A673 (cell line): Measurements from ENCODE around the gene ZNF316. TPM values are rescaled to one million over a fixed set of nuclear protein-coding genes. Genes with fewer than 3 reads are reported as not detected.

Source experiments
- BruUV-seq: library from RNA; stranded (reverse); fragments of 400-500 nt; replicated peaks from 2 replicates; lab custom pipeline; 2021; lab: Mats Ljungman, UMichigan
- CTCF ChIA-PET: fragments of 300-600 bp; sonication (Branson Sonifier 250); formaldehyde crosslinking; loops from one replicate; lab custom pipeline; 2022; ENCODE audit warnings: antibody characterized with exemption; lab: Charles Lee
- POLR2A ChIA-PET: fragments of 300-600 bp; sonication (Branson Sonifier 250); formaldehyde crosslinking; loops from one replicate; lab custom pipeline; 2022; ENCODE audit warnings: antibody characterized with exemption; ENCODE audit not compliant: low non-redundant PET; lab: Charles Lee
- DNase-seq: peaks from one replicate; pipeline ENCODE4 v3.0.0-alpha.2; 2015; ENCODE audit warnings: low spot score
- H3K27ac ChIP-seq: fragments of 200-600 bp; sonication (generic); 2 replicates; pipeline ENCODE4 v1.5.1; 2016; ENCODE audit warnings: mixed run types, low read depth, mild to moderate bottlenecking, mixed read lengths, antibody characterized with exemption, low read length; ENCODE audit not compliant: poor library complexity, severe bottlenecking
- H3K27me3 ChIP-seq: fragments of 200-600 bp; sonication (generic); replicated peaks from 2 replicates; pipeline ENCODE4 v1.6.1; 2017; ENCODE audit warnings: mixed run types, low read depth, mild to moderate bottlenecking, mixed read lengths, antibody characterized with exemption, low read length; ENCODE audit not compliant: insufficient read depth, poor library complexity
- H3K36me3 ChIP-seq: fragments of 200-600 bp; sonication (generic); 2 replicates; pipeline ENCODE4 v1.6.1; 2016; ENCODE audit warnings: mixed run types, mild to moderate bottlenecking, mixed read lengths, antibody characterized with exemption, low read length; ENCODE audit not compliant: insufficient read depth, poor library complexity, severe bottlenecking
- H3K4me1 ChIP-seq: fragments of 200-600 bp; sonication (generic); 2 replicates; pipeline ENCODE4 v1.6.1; 2017; ENCODE audit warnings: mixed run types, mild to moderate bottlenecking, mixed read lengths, antibody characterized with exemption, low read length; ENCODE audit not compliant: insufficient read depth, poor library complexity, severe bottlenecking
- H3K4me3 ChIP-seq: fragments of 200-600 bp; sonication (generic); 2 replicates; pipeline ENCODE4 v1.5.1; 2016; ENCODE audit warnings: low read depth, mixed run types, mild to moderate bottlenecking, mixed read lengths, low read length; ENCODE audit not compliant: poor library complexity, severe bottlenecking
- H3K9me3 ChIP-seq: fragments of 200-600 bp; sonication (generic); 2 replicates; pipeline ENCODE4 v1.6.1; 2016; ENCODE audit warnings: mixed run types, low read depth, mild to moderate bottlenecking, mixed read lengths, antibody characterized with exemption, low read length; ENCODE audit not compliant: poor library complexity, severe bottlenecking
- CTCF ChIP-seq: fragments of 300-800, 200-600 bp; sonication (generic); conservative IDR thresholded peaks from 2 replicates; pipeline ENCODE4 v1.5.1; 2017; ENCODE audit warnings: low read depth, mild to moderate bottlenecking, antibody characterized with exemption, low read length, moderate library complexity, mixed read lengths
- EZH2 ChIP-seq: fragments of 200-600 bp; sonication (generic); IDR thresholded peaks from 2 replicates; pipeline ENCODE4 v1.6.1; 2017; ENCODE audit warnings: borderline replicate concordance, low read depth, mild to moderate bottlenecking, mixed read lengths, antibody characterized with exemption, low read length; ENCODE audit not compliant: poor library complexity, severe bottlenecking
- intact Hi-C: fragments of 100-400 bp; cut with micrococcal nuclease; formaldehyde crosslinking; loops from one replicate; pipeline ENCODE4 v1.10.0; 2022; ENCODE audit not compliant: unreplicated experiment
- total RNA-seq: library from RNA; stranded (reverse); gene quantifications from 2 replicates; pipeline ENCODE4 v1.2.3, GENCODE V29; 2021

The ZNF316 gene
- total RNA-seq, 1 experiment from 2014 or later, result 32.1 TPM

- Histone ChIP-seq H3K4me3 (no peak overlapping the region), H3K36me3 (peaks cover 100% of the 10 kb centered on the region), H3K27me3 (no peaks in the 10 kb centered on the region), H3K4me1 (no peaks in the 10 kb centered on the region), H3K27ac (no peak overlapping the region), H3K9me3 (peaks cover 99% of the 10 kb centered on the region)
- TF ChIP-seq CTCF (no peak), EZH2 (no peak)
- intact Hi-C loops, result no loop called here
- no TSS peak for BruUV-seq
- no peak for DNase-seq
- POLR2A ChIA-PET, result no interaction called here
- CTCF ChIA-PET, result no interaction called here
Measured at GRCh38 chr7:6691609-6692106, 54.5 kb downstream of the ZNF316 start.

- Histone ChIP-seq H3K36me3 (peaks cover 86% of the 10 kb centered on the region), H3K4me1 (no peaks in the 10 kb centered on the region), H3K4me3 (no peak overlapping the region), H3K9me3 (peaks cover 83% of the 10 kb centered on the region), H3K27ac (no peak overlapping the region), H3K27me3 (no peaks in the 10 kb centered on the region)
- POLR2A ChIA-PET, result no interaction called here
- TF ChIP-seq EZH2, result no peak
- TF ChIP-seq CTCF, result no peak
- intact Hi-C loops, result no loop called here
- BruUV-seq, result no TSS peak
- CTCF ChIA-PET, result no interaction called here
- no peak for DNase-seq
Measured at GRCh38 chr7:6700793-6701192, 63.7 kb downstream of the ZNF316 start.

- intact Hi-C loops, result no loop called here
- Histone ChIP-seq H3K4me1 (no peaks in the 10 kb centered on the region), H3K9me3 (peaks cover 73% of the 10 kb centered on the region), H3K27me3 (no peaks in the 10 kb centered on the region), H3K36me3 (peaks cover 75% of the 10 kb centered on the region), H3K4me3 (no peak overlapping the region), H3K27ac (no peak overlapping the region)
- TF ChIP-seq CTCF, result no peak
- TF ChIP-seq EZH2, result no peak
- ChIA-PET POLR2A (no interaction called here), CTCF (no interaction called here)
- BruUV-seq, result no TSS peak
- DNase-seq, result no peak
Measured at GRCh38 chr7:6701860-6702259, 64.7 kb downstream of the ZNF316 start.

Other genes with a start within 250 kb of the ZNF316 start
- 24.1 and 27.6 TPM in 2 replicates for gene DAGLB, start 189.4 kb upstream of the ZNF316 start, total RNA-seq
- 179 and 189 TPM in 2 replicates for gene KDELR2, start 153.2 kb upstream of the ZNF316 start, total RNA-seq
- gene GRID2IP, start 85.9 kb upstream of the ZNF316 start, total RNA-seq, result 0.13 TPM in 1 of 2 replicates, not detected in the other
- 72.4 and 79.2 TPM in 2 replicates for gene ZDHHC4, start 59.9 kb upstream of the ZNF316 start, total RNA-seq
- gene INTS15, start 47.3 kb upstream of the ZNF316 start, total RNA-seq, result 39.7 and 43.4 TPM in 2 replicates
- gene ZNF853, start 21.7 kb upstream of the ZNF316 start, total RNA-seq, result 3.4 and 6.4 TPM in 2 replicates
- 18.1 and 18.8 TPM in 2 replicates for gene ZNF12, start 69.6 kb downstream of the ZNF316 start, total RNA-seq
- gene RSPH10B2, start 116.8 kb downstream of the ZNF316 start, total RNA-seq, result 0.34 and 0.44 TPM in 2 replicates
- gene CCZ1B, start 189.0 kb downstream of the ZNF316 start, total RNA-seq, result 68.6 and 72.0 TPM in 2 replicates